HG02623 (cell line): Measurements from ENCODE around the gene OPTN.
"Not testable (repeated sequence)": the region's sequence is repeated elsewhere in the genome, so short reads cannot be mapped to it uniquely, and the experiment has no call there.

Experiments used
- ATAC-seq: cut with Tn5 transposase; IDR thresholded peaks from one replicate; pipeline ENCODE4 v1.9.1; 2021; ENCODE audit warnings: moderate library complexity; ENCODE audit not compliant: unreplicated experiment

OPTN gene

GRCh38 chr10:13118784-13119410 lies 18.9 kb downstream of the OPTN start:
- no peak for ATAC-seq

GRCh38 chr10:13120786-13121499 lies 21.0 kb downstream of the OPTN start:
- ATAC-seq, result no peak

- no peak for ATAC-seq
These were observed 21.5 kb downstream of the OPTN start for GRCh38 chr10:13121500-13121854.

GRCh38 chr10:13136651-13137050 lies 36.7 kb downstream of the OPTN start:
- ATAC-seq, result no peak

GRCh38 chr10:13139150-13139549 lies 39.2 kb downstream of the OPTN start:
- ATAC-seq, result no peak

GRCh38 chr10:13139676-13140075 lies 39.7 kb downstream of the OPTN start:
- ATAC-seq, result no peak

- ATAC-seq, result no peak
These were observed 40.7 kb downstream of the OPTN start for GRCh38 chr10:13140627-13141190.

- ATAC-seq, result no peak
These were observed 43.8 kb downstream of the OPTN start for GRCh38 chr10:13143766-13144165.

- ATAC-seq, result no peak
These were observed 44.9 kb downstream of the OPTN start for GRCh38 chr10:13144814-13145213.

GRCh38 chr10:13146379-13146778 lies 46.4 kb downstream of the OPTN start:
- no peak for ATAC-seq

- no peak for ATAC-seq
These were observed 47.2 kb downstream of the OPTN start for GRCh38 chr10:13147161-13147560.

GRCh38 chr10:13152296-13152695 lies 52.3 kb downstream of the OPTN start:
- ATAC-seq, result no peak

GRCh38 chr10:13155860-13156259 lies 55.9 kb downstream of the OPTN start:
- ATAC-seq, result not testable (repeated sequence)

- no peak for ATAC-seq
These were observed 58.4 kb downstream of the OPTN start for GRCh38 chr10:13158401-13158800.

- ATAC-seq, result peak; percentile 100
These were observed 61.2 kb downstream of the OPTN start, which contains the start of gene MCM10 for GRCh38 chr10:13160934-13161856. Gene MCM10 (plus strand): TSS chr10:13161558. CDS start chr10:13164203, 2,645 bp downstream.

- ATAC-seq, result no peak
These were observed 61.9 kb downstream of the OPTN start for GRCh38 chr10:13161857-13162271.

- ATAC-seq, result no peak
These were observed 63.9 kb downstream of the OPTN start for GRCh38 chr10:13163859-13164258.

GRCh38 chr10:13165177-13165576 lies 65.2 kb downstream of the OPTN start:
- ATAC-seq, result no peak

GRCh38 chr10:13167568-13167967 lies 67.6 kb downstream of the OPTN start:
- ATAC-seq, result no peak

- no peak for ATAC-seq
These were observed 68.8 kb downstream of the OPTN start for GRCh38 chr10:13168781-13169180.

- ATAC-seq, result no peak
These were observed 73.7 kb downstream of the OPTN start for GRCh38 chr10:13173616-13174015.
